Adipocyte (in vitro differentiated cells): ENCODE measurements around the gene GRAMD2A.
A peak's percentile ranks its signal among the peaks of the same experiment; 100 is the strongest.

Experiments used
- DNase-seq: peaks from one replicate; pipeline ENCODE4 v3.0.0-alpha.2; 2015; ENCODE audit warnings: low read depth
- H3K27me3 ChIP-seq: replicated peaks from 2 replicates; pipeline ENCODE4 v1.7.0; 2013; ENCODE audit warnings: mild to moderate bottlenecking, low read length, moderate library complexity; ENCODE audit not compliant: control insufficient read depth, insufficient read depth
- H3K36me3 ChIP-seq: 2 replicates; pipeline ENCODE4 v1.7.0; 2013; ENCODE audit warnings: low read length, mild to moderate bottlenecking, moderate library complexity; ENCODE audit not compliant: control insufficient read depth, insufficient read depth, severe bottlenecking
- H3K4me1 ChIP-seq: 2 replicates; pipeline ENCODE4 v1.7.0; 2013; ENCODE audit warnings: mild to moderate bottlenecking, low read length, moderate library complexity; ENCODE audit not compliant: control insufficient read depth, insufficient read depth
- H3K4me3 ChIP-seq: 2 replicates; pipeline ENCODE4 v1.7.0; 2013; ENCODE audit warnings: mild to moderate bottlenecking, low read length, moderate library complexity
- H3K9ac ChIP-seq: 2 replicates; pipeline ENCODE4 v1.7.0; 2013; ENCODE audit warnings: mild to moderate bottlenecking, low read length, moderate library complexity
- H3K9me3 ChIP-seq: 2 replicates; pipeline ENCODE4 v1.7.0; 2013; ENCODE audit warnings: mild to moderate bottlenecking, low read length, moderate library complexity; ENCODE audit not compliant: control insufficient read depth

GRAMD2A gene

GRCh38 chr15:72161361-72162132 is 36.0 kb downstream of the GRAMD2A start:
- no peak overlapping the region for H3K9ac ChIP-seq
- H3K4me3 ChIP-seq: no peak overlapping the region
- no peaks in the 10 kb centered on the region for H3K36me3 ChIP-seq
- H3K9me3 ChIP-seq: no peaks in the 10 kb centered on the region
- peaks cover 14% of the 10 kb centered on the region for H3K27me3 ChIP-seq
- H3K4me1 ChIP-seq: no peaks in the 10 kb centered on the region
- DNase-seq: no peak

- Histone ChIP-seq H3K4me1 (peaks cover under 1% of the 10 kb centered on the region), H3K36me3 (no peaks in the 10 kb centered on the region), H3K4me3 (no peak overlapping the region), H3K27me3 (peaks cover 10% of the 10 kb centered on the region), H3K9me3 (no peaks in the 10 kb centered on the region), H3K9ac (no peak overlapping the region)
- DNase-seq: no peak
These were observed 36.8 kb downstream of the GRAMD2A start for GRCh38 chr15:72160696-72161245.

- peak; percentile 24 for DNase-seq
- no peaks in the 10 kb centered on the region for H3K27me3 ChIP-seq
- H3K4me3 ChIP-seq: no peak overlapping the region
- no peaks in the 10 kb centered on the region for H3K9me3 ChIP-seq
- peaks cover 9% of the 10 kb centered on the region for H3K4me1 ChIP-seq
- no peaks in the 10 kb centered on the region for H3K36me3 ChIP-seq
- H3K9ac ChIP-seq: no peak overlapping the region
These were observed 40.7 kb downstream of the GRAMD2A start for GRCh38 chr15:72156928-72157327.

GRCh38 chr15:72155635-72156616 is 41.7 kb downstream of the GRAMD2A start:
- Histone ChIP-seq H3K9ac (peak overlapping the region; percentile 74), H3K4me3 (peak overlapping the region; percentile 82)
- peak; percentile 95 for DNase-seq

GRCh38 chr15:72155003-72155621 is 42.5 kb downstream of the GRAMD2A start:
- H3K4me3 ChIP-seq: peak overlapping the region; percentile 82

More at GRCh38 chr15:72155635-72156616, 41.7 kb downstream of the GRAMD2A start:
- H3K9me3 ChIP-seq: no peaks in the 10 kb centered on the region
- H3K36me3 ChIP-seq: no peaks in the 10 kb centered on the region
- H3K27me3 ChIP-seq: no peaks in the 10 kb centered on the region
- peaks cover 9% of the 10 kb centered on the region for H3K4me1 ChIP-seq

GRCh38 chr15:72154316-72154715 is 43.3 kb downstream of the GRAMD2A start:
- no peaks in the 10 kb centered on the region for H3K36me3 ChIP-seq
- no peak overlapping the region for H3K9ac ChIP-seq
- no peak overlapping the region for H3K4me3 ChIP-seq
- peaks cover 9% of the 10 kb centered on the region for H3K4me1 ChIP-seq
- no peak for DNase-seq
- no peaks in the 10 kb centered on the region for H3K27me3 ChIP-seq
- no peaks in the 10 kb centered on the region for H3K9me3 ChIP-seq

More at GRCh38 chr15:72155003-72155621, 42.5 kb downstream of the GRAMD2A start:
- Histone ChIP-seq H3K4me1 (peaks cover 9% of the 10 kb centered on the region), H3K9me3 (no peaks in the 10 kb centered on the region), H3K27me3 (no peaks in the 10 kb centered on the region), H3K36me3 (no peaks in the 10 kb centered on the region), H3K9ac (peak overlapping the region; percentile 74)
- DNase-seq: peak; percentile 68

- no peaks in the 10 kb centered on the region for H3K27me3 ChIP-seq
- no peak overlapping the region for H3K4me3 ChIP-seq
- no peaks in the 10 kb centered on the region for H3K9me3 ChIP-seq
- peaks cover 9% of the 10 kb centered on the region for H3K4me1 ChIP-seq
- no peaks in the 10 kb centered on the region for H3K36me3 ChIP-seq
- H3K9ac ChIP-seq: no peak overlapping the region
- no peak for DNase-seq
These were observed 44.2 kb downstream of the GRAMD2A start for GRCh38 chr15:72153269-72154000.

- Histone ChIP-seq H3K27me3 (no peaks in the 10 kb centered on the region), H3K36me3 (no peaks in the 10 kb centered on the region), H3K4me1 (no peaks in the 10 kb centered on the region), H3K9me3 (no peaks in the 10 kb centered on the region), H3K4me3 (no peak overlapping the region), H3K9ac (no peak overlapping the region)
- no peak for DNase-seq
These were observed 50.2 kb downstream of the GRAMD2A start for GRCh38 chr15:72147418-72147817.

- H3K9ac ChIP-seq: no peak overlapping the region
- H3K4me1 ChIP-seq: no peaks in the 10 kb centered on the region
- no peaks in the 10 kb centered on the region for H3K27me3 ChIP-seq
- no peaks in the 10 kb centered on the region for H3K9me3 ChIP-seq
- no peak overlapping the region for H3K4me3 ChIP-seq
- DNase-seq: no peak
- no peaks in the 10 kb centered on the region for H3K36me3 ChIP-seq
These were observed 50.7 kb downstream of the GRAMD2A start for GRCh38 chr15:72146934-72147333.

- H3K4me1 ChIP-seq: no peaks in the 10 kb centered on the region
- DNase-seq: no peak
- H3K9me3 ChIP-seq: no peaks in the 10 kb centered on the region
- H3K9ac ChIP-seq: no peak overlapping the region
- H3K36me3 ChIP-seq: no peaks in the 10 kb centered on the region
- H3K4me3 ChIP-seq: no peak overlapping the region
- H3K27me3 ChIP-seq: no peaks in the 10 kb centered on the region
These were observed 51.4 kb downstream of the GRAMD2A start for GRCh38 chr15:72146221-72146620.
